Hepatocyte (in vitro differentiated cells): ENCODE measurements around the gene PDGFA. TPM values are rescaled to one million over a fixed set of nuclear protein-coding genes. Genes with fewer than 3 reads are reported as not detected.

ENCODE experiments used
- DNase-seq: peaks from one replicate; pipeline ENCODE4 v3.0.0-alpha.2; 2016; ENCODE audit warnings: low spot score
- H2AFZ ChIP-seq: fragments of 200-600 bp; sonication (generic); 2 replicates; pipeline ENCODE4 v1.6.0; 2016; ENCODE audit warnings: antibody characterized with exemption, mild to moderate bottlenecking
- H3K27ac ChIP-seq: fragments of 200-600 bp; sonication (generic); 2 replicates; pipeline ENCODE4 v1.5.1; 2016; ENCODE audit warnings: mild to moderate bottlenecking
- H3K27me3 ChIP-seq: fragments of 200-600 bp; sonication (generic); 2 replicates; pipeline ENCODE4 v1.6.1; 2016
- H3K36me3 ChIP-seq: fragments of 200-600 bp; sonication (generic); replicated peaks from 2 replicates; pipeline ENCODE4 v1.5.1; 2016; ENCODE audit warnings: low read depth; ENCODE audit not compliant: insufficient read depth
- H3K4me1 ChIP-seq: fragments of 200-600 bp; sonication (generic); 2 replicates; pipeline ENCODE4 v1.5.1; 2016; ENCODE audit warnings: mild to moderate bottlenecking, moderate library complexity; ENCODE audit not compliant: insufficient read depth
- H3K4me2 ChIP-seq: fragments of 200-600 bp; sonication (generic); 2 replicates; pipeline ENCODE4 v1.6.0; 2016
- H3K4me3 ChIP-seq: fragments of 200-600 bp; sonication (generic); 2 replicates; pipeline ENCODE4 v1.5.1; 2016; ENCODE audit warnings: mild to moderate bottlenecking
- H3K79me2 ChIP-seq: fragments of 200-600 bp; sonication (generic); 2 replicates; pipeline ENCODE4 v1.6.0; 2017; ENCODE audit warnings: mild to moderate bottlenecking
- H3K9me2 ChIP-seq: fragments of 200-600 bp; sonication (generic); replicated peaks from 2 replicates; pipeline ENCODE4 v1.6.0; 2017; ENCODE audit warnings: mild to moderate bottlenecking; ENCODE audit not compliant: insufficient read depth
- H3K9me3 ChIP-seq: fragments of 200-600 bp; sonication (generic); 2 replicates; pipeline ENCODE4 v1.5.1; 2016; ENCODE audit warnings: low read depth, mild to moderate bottlenecking
- H4K20me1 ChIP-seq: fragments of 200-600 bp; sonication (generic); 2 replicates; pipeline ENCODE4 v1.6.0; 2016; ENCODE audit warnings: mild to moderate bottlenecking; ENCODE audit not compliant: insufficient read depth, poor library complexity, severe bottlenecking
- CTCF ChIP-seq: fragments of 200-600 bp; sonication (generic); IDR thresholded peaks from 2 replicates; pipeline ENCODE4 v1.5.1; 2016; ENCODE audit warnings: antibody characterized with exemption, mild to moderate bottlenecking; ENCODE audit not compliant: poor library complexity
- EZH2 ChIP-seq: fragments of 200-600 bp; sonication (generic); IDR thresholded peaks from 2 replicates; pipeline ENCODE4 v1.6.1; 2016; ENCODE audit warnings: antibody characterized with exemption, mild to moderate bottlenecking, borderline replicate concordance
- EZH2phosphoT487 ChIP-seq: fragments of 200-600 bp; sonication (generic); IDR thresholded peaks from one replicate; pipeline ENCODE4 v1.6.1; 2018; ENCODE audit warnings: antibody characterized with exemption, mild to moderate bottlenecking, low read depth, moderate library complexity; ENCODE audit not compliant: unreplicated experiment, severe bottlenecking
- WGBS: methylation state at CpG from one replicate; pipeline ENCODE4 v1.1.6; 2016; ENCODE audit warnings: low lambda C conversion rate; ENCODE audit errors: missing lambda C conversion rate; 5-methylcytosine and 5-hydroxymethylcytosine counted together
- polyA plus RNA-seq: library from polyadenylated mRNA; unstranded; fragments of >200 nt; fragmentation: Nextera tagmentation; extraction: Ambion mirVana; gene quantifications from 2 replicates; pipeline ENCODE4 v1.2.1, GENCODE V29; 2016
- total RNA-seq: library from RNA; depleted of rRNA; stranded (reverse); fragments of >200 nt; gene quantifications from 2 replicates; pipeline ENCODE4 v1.2.3, GENCODE V29; 2014

Gene PDGFA
- total and polyA plus RNA-seq, 2 experiments from 2014 or later: 30.7 to 63.1 TPM

GRCh38 chr7:455110-455928 lies 64.3 kb downstream of the PDGFA start:
- Histone ChIP-seq H3K9me2 (no peaks in the 10 kb centered on the region), H3K36me3 (no peaks in the 10 kb centered on the region), H3K27me3 (peaks cover 6% of the 10 kb centered on the region), H3K27ac (no peak overlapping the region), H3K79me2 (no peaks in the 10 kb centered on the region), H4K20me1 (no peaks in the 10 kb centered on the region), H3K4me2 (peak overlapping the region; percentile 44), H3K9me3 (no peaks in the 10 kb centered on the region), H2AFZ (no peak overlapping the region), H3K4me3 (no peak overlapping the region), H3K4me1 (peaks cover 25% of the 10 kb centered on the region)
- peak; percentile 81 for DNase-seq
- WGBS: 78% methylated on average over 22 of the region's 42 CpGs
- TF ChIP-seq EZH2 (no peak), CTCF (no peak), EZH2phosphoT487 (no peak)

GRCh38 chr7:454356-455109 lies 65.1 kb downstream of the PDGFA start:
- H3K4me2 ChIP-seq: no peak overlapping the region
- no peaks in the 10 kb centered on the region for H3K9me2 ChIP-seq
- H2AFZ ChIP-seq: no peak overlapping the region
- no peak overlapping the region for H3K4me3 ChIP-seq
- no peaks in the 10 kb centered on the region for H3K36me3 ChIP-seq
- 97% methylated on average over 56 of the region's 56 CpGs for WGBS
- DNase-seq: no peak
- no peak overlapping the region for H3K27ac ChIP-seq
- TF ChIP-seq EZH2: no peak
- TF ChIP-seq CTCF: no peak
- no peak for TF ChIP-seq EZH2phosphoT487
- no peaks in the 10 kb centered on the region for H3K9me3 ChIP-seq
- H4K20me1 ChIP-seq: no peaks in the 10 kb centered on the region
- H3K27me3 ChIP-seq: peaks cover 6% of the 10 kb centered on the region
- H3K79me2 ChIP-seq: no peaks in the 10 kb centered on the region
- H3K4me1 ChIP-seq: peaks cover 20% of the 10 kb centered on the region

- WGBS: 85% methylated on average over 27 of the region's 27 CpGs
- H3K4me1 ChIP-seq: peaks cover 20% of the 10 kb centered on the region
- H3K36me3 ChIP-seq: no peaks in the 10 kb centered on the region
- no peaks in the 10 kb centered on the region for H3K9me2 ChIP-seq
- no peak overlapping the region for H3K4me2 ChIP-seq
- TF ChIP-seq CTCF: no peak
- TF ChIP-seq EZH2: no peak
- TF ChIP-seq EZH2phosphoT487: no peak
- no peak overlapping the region for H3K4me3 ChIP-seq
- no peak overlapping the region for H2AFZ ChIP-seq
- H3K79me2 ChIP-seq: no peaks in the 10 kb centered on the region
- no peak for DNase-seq
- no peak overlapping the region for H3K27ac ChIP-seq
- peaks cover 6% of the 10 kb centered on the region for H3K27me3 ChIP-seq
- H4K20me1 ChIP-seq: no peaks in the 10 kb centered on the region
- H3K9me3 ChIP-seq: no peaks in the 10 kb centered on the region
Measured at GRCh38 chr7:453597-454306, 65.9 kb downstream of the PDGFA start.
